H1 (cell line): Measurements from ENCODE around the gene PTPRE. TPM values are rescaled to one million over a fixed set of nuclear protein-coding genes. Genes with fewer than 3 reads are reported as not detected.

Source experiments
- CTCF ChIA-PET: fragments of 300-600 bp; sonication (Branson Sonifier 250); formaldehyde crosslinking; loops from one replicate; lab custom pipeline; 2021; ENCODE audit not compliant: partially characterized antibody; lab: Charles Lee
- POLR2A ChIA-PET: fragments of 300-600 bp; sonication (Branson Sonifier 250); formaldehyde crosslinking; loops from one replicate; lab custom pipeline; 2021; ENCODE audit warnings: inconsistent platforms; ENCODE audit not compliant: partially characterized antibody; lab: Charles Lee
- DNase-seq, 2 experiments: peaks; one replicate each; pipeline versions ENCODE4 v3.0.0 to v3.0.0-alpha.2; 2010 to 2022; ENCODE audit warnings: low spot score in 2 of 2, low read depth in 1 of 2, mixed read lengths in 1 of 2
- FAIRE-seq: peaks from 2 replicates; lab custom pipeline; 2011; peaks lifted over from hg19 to GRCh38; lab: Jason Lieb, UNC
- H2AFZ ChIP-seq: 2 replicates; pipeline ENCODE4 v1.8.1; 2012; ENCODE audit warnings: low read length, inconsistent platforms
- H2AK5ac ChIP-seq: 2 replicates; pipeline ENCODE4 v1.6.1; 2013; ENCODE audit warnings: low read depth, low read length
- H2BK120ac ChIP-seq: replicated peaks from 2 replicates; pipeline ENCODE3; 2013; ENCODE audit warnings: low read depth, low read length, inconsistent platforms
- H2BK12ac ChIP-seq: 2 replicates; pipeline ENCODE4 v1.6.1; 2013; ENCODE audit warnings: low read depth, low read length
- H2BK15ac ChIP-seq: 2 replicates; pipeline ENCODE4 v1.6.1; 2013; ENCODE audit warnings: low read length
- H2BK20ac ChIP-seq: 2 replicates; pipeline ENCODE4 v1.6.1; 2013; ENCODE audit warnings: low read length
- H2BK5ac ChIP-seq: 2 replicates; pipeline ENCODE4 v1.6.1; 2013; ENCODE audit warnings: low read depth, low read length
- H3K14ac ChIP-seq: 2 replicates; pipeline ENCODE4 v1.6.1; 2013; ENCODE audit warnings: inconsistent platforms; ENCODE audit not compliant: insufficient read length
- H3K18ac ChIP-seq: 2 replicates; pipeline ENCODE4 v1.6.1; 2013; ENCODE audit warnings: low read length; ENCODE audit errors: extremely low read depth
- H3K23ac ChIP-seq: 2 replicates; pipeline ENCODE4 v1.6.1; 2013; ENCODE audit warnings: inconsistent platforms; ENCODE audit not compliant: insufficient read length
- H3K23me2 ChIP-seq: 2 replicates; pipeline ENCODE4 v1.6.1; 2013; ENCODE audit warnings: low read depth, low read length
- H3K27ac ChIP-seq: 2 replicates; pipeline ENCODE4 v1.6.1; 2011; ENCODE audit warnings: low read depth, low read length, inconsistent platforms
- H3K27me3 ChIP-seq, 4 experiments: replicated peaks in 1 of 4; 1 replicate in 1 of 4; 2 replicates in 3 of 4; pipeline versions ENCODE4 v1.6.1 to v1.8.1; 2011 to 2013; ENCODE audit warnings: low read length in 3 of 4, mild to moderate bottlenecking in 3 of 4, inconsistent platforms in 2 of 4, mixed read lengths in 2 of 4, moderate library complexity in 1 of 4; ENCODE audit not compliant: control insufficient read depth in 3 of 4, insufficient read depth in 3 of 4; ENCODE audit errors: extremely low read depth in 1 of 4
- H3K36me3 ChIP-seq, 4 experiments: 2 replicates each; pipeline versions ENCODE4 v1.6.1 to v1.8.1; 2011 to 2013; ENCODE audit warnings: mild to moderate bottlenecking in 4 of 4, low read length in 3 of 4, moderate library complexity in 2 of 4, control low read depth in 1 of 4, inconsistent platforms in 1 of 4; ENCODE audit not compliant: insufficient read depth in 4 of 4, control insufficient read depth in 2 of 4
- H3K4ac ChIP-seq: replicated peaks from 2 replicates; pipeline ENCODE3; 2013; ENCODE audit warnings: low read length, low read depth, mixed read lengths, inconsistent platforms; ENCODE audit not compliant: insufficient read length
- H3K4me1 ChIP-seq, 4 experiments: replicated peaks in 1 of 4; 1 replicate in 1 of 4; 2 replicates in 3 of 4; pipeline versions ENCODE4 v1.6.1 to v1.8.1; 2011 to 2013; ENCODE audit warnings: low read length in 3 of 4, inconsistent platforms in 2 of 4, mixed read lengths in 1 of 4; ENCODE audit not compliant: insufficient read depth in 4 of 4, control insufficient read depth in 3 of 4
- H3K4me2 ChIP-seq, 2 experiments: 2 replicates each; pipeline versions ENCODE4 v1.6.1 to v1.8.1; 2011 to 2013; ENCODE audit warnings: low read depth in 2 of 2, low read length in 2 of 2, control low read depth in 1 of 2, inconsistent platforms in 1 of 2, mild to moderate bottlenecking in 1 of 2; ENCODE audit not compliant: insufficient read depth in 1 of 2
- H3K4me3 ChIP-seq, 4 experiments: fragments of 200-600, 300-600 bp in 1 of 4; sonication (generic), shearing (Covaris generic), sonication (Bioruptor Twin) in 1 of 4; 2 replicates each; pipeline versions ENCODE4 v1.5.1 to v1.8.1; 2011 to 2016; ENCODE audit warnings: low read length in 4 of 4, low read depth in 3 of 4, control low read depth in 2 of 4, inconsistent platforms in 2 of 4, mild to moderate bottlenecking in 2 of 4, mixed read lengths in 1 of 4, moderate library complexity in 1 of 4; ENCODE audit not compliant: insufficient read depth in 2 of 4; ENCODE audit errors: extremely low read depth in 1 of 4
- H3K56ac ChIP-seq: replicated peaks from 2 replicates; pipeline ENCODE3; 2013; ENCODE audit warnings: low read depth, mild to moderate bottlenecking, mixed read lengths, low read length, inconsistent platforms; ENCODE audit not compliant: insufficient read length
- H3K79me1 ChIP-seq: 2 replicates; pipeline ENCODE4 v1.6.1; 2013; ENCODE audit warnings: low read depth, low read length, control low read depth
- H3K79me2 ChIP-seq, 2 experiments: 2 replicates each; pipeline versions ENCODE4 v1.6.1 to v1.8.1; 2012 to 2013; ENCODE audit warnings: low read length in 2 of 2, mild to moderate bottlenecking in 2 of 2, inconsistent platforms in 1 of 2; ENCODE audit not compliant: insufficient read depth in 2 of 2, control insufficient read depth in 1 of 2
- H3K9ac ChIP-seq, 4 experiments: replicated peaks in 1 of 4; 1 replicate in 1 of 4; 2 replicates in 3 of 4; pipeline versions ENCODE4 v1.6.1 to v1.8.1; 2011 to 2013; ENCODE audit warnings: low read depth in 3 of 4, low read length in 3 of 4, control low read depth in 2 of 4, mild to moderate bottlenecking in 2 of 4, moderate library complexity in 2 of 4, inconsistent platforms in 1 of 4; ENCODE audit errors: extremely low read depth in 1 of 4
- H3K9me3 ChIP-seq, 2 experiments: 2 replicates each; pipeline versions ENCODE4 v1.6.1 to v1.8.1; 2012 to 2013; ENCODE audit warnings: mild to moderate bottlenecking in 2 of 2, moderate library complexity in 2 of 2, control low read depth in 1 of 2, inconsistent platforms in 1 of 2, low read depth in 1 of 2, low read length in 1 of 2, mixed read lengths in 1 of 2; ENCODE audit not compliant: insufficient read depth in 2 of 2
- H4K20me1 ChIP-seq, 2 experiments: replicated peaks in 1 of 2; 2 replicates each; pipeline versions ENCODE3 to v1.8.1; 2011 to 2013; ENCODE audit warnings: inconsistent platforms in 2 of 2, low read length in 2 of 2, mild to moderate bottlenecking in 1 of 2; ENCODE audit not compliant: insufficient read depth in 2 of 2, control insufficient read depth in 1 of 2
- H4K5ac ChIP-seq: 2 replicates; pipeline ENCODE4 v1.6.1; 2013; ENCODE audit warnings: low read length, low read depth, mixed read lengths, inconsistent platforms; ENCODE audit not compliant: insufficient read length
- H4K8ac ChIP-seq: 2 replicates; pipeline ENCODE4 v1.8.0; 2013; ENCODE audit warnings: mild to moderate bottlenecking, moderate library complexity, low read length, inconsistent platforms; ENCODE audit not compliant: insufficient read depth; ENCODE audit errors: extremely low read depth
- H4K91ac ChIP-seq: replicated peaks from 2 replicates; pipeline ENCODE3; 2013; ENCODE audit warnings: low read length, mixed read lengths, inconsistent platforms; ENCODE audit not compliant: insufficient read length
- BCL11A ChIP-seq, 2 experiments: IDR thresholded peaks; one replicate each; pipeline ENCODE4 v1.6.1; 2011; ENCODE audit warnings: low read depth in 2 of 2, low read length in 2 of 2, mild to moderate bottlenecking in 2 of 2
- CHD1 ChIP-seq: IDR thresholded peaks from 2 replicates; pipeline ENCODE4 v1.6.1; 2012; ENCODE audit warnings: low read depth, low read length, improper control_type of control experiment
- EZH2 ChIP-seq: fragments of 200-600 bp; sonication (generic); IDR thresholded peaks from 2 replicates; pipeline ENCODE4 v1.7.1; 2012; ENCODE audit warnings: low read depth, mild to moderate bottlenecking, moderate library complexity, low read length, inconsistent platforms; ENCODE audit not compliant: severe bottlenecking
- RBBP5 ChIP-seq: IDR thresholded peaks from 2 replicates; pipeline ENCODE4 v1.7.1; 2012; ENCODE audit warnings: low read depth, mild to moderate bottlenecking, inconsistent platforms, low read length, moderate library complexity, borderline replicate concordance
- YY1 ChIP-seq: IDR thresholded peaks from 2 replicates; pipeline ENCODE4 v1.6.1; 2011; ENCODE audit warnings: low read depth, mild to moderate bottlenecking, low read length
- WGBS, 2 experiments: shearing (Covaris generic) in 1 of 2; methylation state at CpG; one replicate each; pipeline versions ENCODE4 v1.1.6 to v1.1.7; 2013 to 2015; ENCODE audit warnings: low lambda C conversion rate in 2 of 2, mixed read lengths in 2 of 2, inconsistent platforms in 1 of 2, low coverage in 1 of 2, missing lambda C conversion rate in 1 of 2; ENCODE audit not compliant: insufficient replicate concordance in 2 of 2, insufficient coverage in 1 of 2, insufficient read length in 1 of 2; ENCODE audit errors: extremely low coverage in 1 of 2, missing lambda C conversion rate in 1 of 2; 5-methylcytosine and 5-hydroxymethylcytosine counted together
- polyA plus RNA-seq, 7 experiments: library from polyadenylated mRNA; depleted of rRNA in 3 of 7; stranded (reverse) in 5 of 7; unstranded in 2 of 7; fragments of >200 nt in 5 of 7; fragments of 200-250 nt in 2 of 7; gene quantifications; 1 replicate in 5 of 7; 2 replicates in 1 of 7; 4 replicates in 1 of 7; pipeline versions ENCODE4 v1.2.1 to v1.2.3, GENCODE V29; 2011 to 2013; ENCODE audit warnings: missing spikeins in 2 of 7, mixed read lengths in 2 of 7
- total RNA-seq: library from RNA; stranded (reverse); fragmentation: NEBNext Ultra II Directional; extraction: Animal tissue kit (Norgen Biotek cat#: 25700); gene quantifications from 2 replicates; pipeline ENCODE4 v1.2.1, GENCODE V29; 2021
- TF ChIP-seq, protein P1 (sequence below): IDR thresholded peaks from 2 replicates; pipeline ENCODE4 v1.6.1; 2011; ENCODE audit warnings: low read length, improper control_type of control experiment

The PTPRE gene
- total and polyA plus RNA-seq, 2 of the 8 experiments (the other 6 are each of a cell fraction or from before 2014, with no cell fraction given): 0.33 to 0.54 TPM

DNA sequence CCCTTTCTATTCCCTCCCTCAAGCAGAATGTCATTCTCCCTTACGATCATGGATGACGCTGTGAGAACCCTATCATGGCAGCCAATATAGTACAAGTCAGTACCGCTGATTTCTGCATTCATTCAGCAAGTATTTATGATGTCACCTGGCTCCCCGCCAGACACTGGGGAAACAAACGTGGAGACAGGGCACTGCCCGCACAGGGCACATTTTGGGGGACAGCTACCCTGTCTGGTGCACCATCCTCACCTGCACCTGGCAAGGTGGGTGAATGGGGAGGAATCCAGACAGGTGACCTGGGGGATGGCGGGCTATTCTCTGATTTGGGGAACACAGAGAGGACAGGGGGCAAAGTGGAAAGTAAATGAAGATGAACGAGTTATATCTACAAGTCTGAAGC, 190.9 kb downstream of the PTPRE start:
- H3K9me3 ChIP-seq: no peaks in the 10 kb centered on the region
- no peak overlapping the region for H2AFZ ChIP-seq
- no peak overlapping the region for H4K91ac ChIP-seq
- ChIA-PET CTCF (interaction anchor here (1.1 to 1.2 kb wide), 2 partner anchors 18 to 61 kb away, joined by 3 read pairs; no protein-coding TSS in a partner anchor), POLR2A (no interaction called here)
- FAIRE-seq (no peak), DNase-seq (no peak)
- no peak overlapping the region for H3K4me2 ChIP-seq
- no peak overlapping the region for H2BK20ac ChIP-seq
- no peak overlapping the region for H3K23ac ChIP-seq
- H3K27me3 ChIP-seq: no peaks in the 10 kb centered on the region
- H3K18ac ChIP-seq: no peak overlapping the region
- no peak overlapping the region for H3K14ac ChIP-seq
- peaks cover 0 to 5% of the 10 kb centered on the region in 2 experiments for H4K20me1 ChIP-seq
- H3K4me3 ChIP-seq: no peak overlapping the region
- H2AK5ac ChIP-seq: no peak overlapping the region
- peaks cover 18 to 57% (median 37%) of the 10 kb centered on the region in 4 experiments for H3K36me3 ChIP-seq
- H3K9ac ChIP-seq: no peak overlapping the region
- no peaks in the 10 kb centered on the region for H3K23me2 ChIP-seq
- H4K8ac ChIP-seq: no peak overlapping the region
- no peak overlapping the region for H2BK15ac ChIP-seq
- H3K56ac ChIP-seq: no peak overlapping the region
- H2BK5ac ChIP-seq: no peak overlapping the region
- no peak overlapping the region for H4K5ac ChIP-seq
- H2BK12ac ChIP-seq: no peak overlapping the region
- no peak overlapping the region for H2BK120ac ChIP-seq
- WGBS, 2 experiments: 82% methylated on average over 8 of the region's 8 CpGs; no CpG with 5 or more reads in 1 of the 2 experiments
- TF ChIP-seq BCL11A (IDR thresholded peaks at IDR 0.05; ENCODE audit: low read depth in 2 of 2, low read length in 2 of 2) (no peak), EZH2 (no peak), YY1 (no peak), RBBP5 (no peak), CHD1 (no peak)
- TF ChIP-seq, protein P1, sequence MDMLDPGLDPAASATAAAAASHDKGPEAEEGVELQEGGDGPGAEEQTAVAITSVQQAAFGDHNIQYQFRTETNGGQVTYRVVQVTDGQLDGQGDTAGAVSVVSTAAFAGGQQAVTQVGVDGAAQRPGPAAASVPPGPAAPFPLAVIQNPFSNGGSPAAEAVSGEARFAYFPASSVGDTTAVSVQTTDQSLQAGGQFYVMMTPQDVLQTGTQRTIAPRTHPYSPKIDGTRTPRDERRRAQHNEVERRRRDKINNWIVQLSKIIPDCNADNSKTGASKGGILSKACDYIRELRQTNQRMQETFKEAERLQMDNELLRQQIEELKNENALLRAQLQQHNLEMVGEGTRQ: no peak
- no peaks in the 10 kb centered on the region for H3K79me1 ChIP-seq
- H3K4me1 ChIP-seq: no peaks in the 10 kb centered on the region
- no peaks in the 10 kb centered on the region for H3K79me2 ChIP-seq
- H3K27ac ChIP-seq: no peak overlapping the region
- no peak overlapping the region for H3K4ac ChIP-seq
